Skeletal muscle satellite cell (primary cell): ENCODE measurements around the gene NCR3LG1.

Experiments used
- H3K27me3 ChIP-seq: 2 replicates; pipeline ENCODE4 v1.7.0; 2013; ENCODE audit warnings: low read length; ENCODE audit not compliant: control insufficient read depth, insufficient read depth
- H3K36me3 ChIP-seq: 2 replicates; pipeline ENCODE4 v1.7.0; 2013; ENCODE audit warnings: mild to moderate bottlenecking, control low read depth, low read length; ENCODE audit not compliant: insufficient read depth
- H3K4me1 ChIP-seq: 2 replicates; pipeline ENCODE4 v1.7.0; 2013; ENCODE audit warnings: low read length; ENCODE audit not compliant: control insufficient read depth, insufficient read depth
- H3K4me2 ChIP-seq: 2 replicates; pipeline ENCODE4 v1.7.0; 2013; ENCODE audit warnings: mild to moderate bottlenecking, low read length
- H3K4me3 ChIP-seq: 2 replicates; pipeline ENCODE4 v1.7.0; 2013; ENCODE audit warnings: low read length
- H3K9ac ChIP-seq: 2 replicates; pipeline ENCODE4 v1.7.0; 2013; ENCODE audit warnings: mild to moderate bottlenecking, low read depth, low read length, moderate library complexity
- H3K9me3 ChIP-seq: replicated peaks from 2 replicates; pipeline ENCODE4 v1.7.0; 2013; ENCODE audit warnings: mild to moderate bottlenecking, control low read depth, low read length

The NCR3LG1 gene

DNA sequence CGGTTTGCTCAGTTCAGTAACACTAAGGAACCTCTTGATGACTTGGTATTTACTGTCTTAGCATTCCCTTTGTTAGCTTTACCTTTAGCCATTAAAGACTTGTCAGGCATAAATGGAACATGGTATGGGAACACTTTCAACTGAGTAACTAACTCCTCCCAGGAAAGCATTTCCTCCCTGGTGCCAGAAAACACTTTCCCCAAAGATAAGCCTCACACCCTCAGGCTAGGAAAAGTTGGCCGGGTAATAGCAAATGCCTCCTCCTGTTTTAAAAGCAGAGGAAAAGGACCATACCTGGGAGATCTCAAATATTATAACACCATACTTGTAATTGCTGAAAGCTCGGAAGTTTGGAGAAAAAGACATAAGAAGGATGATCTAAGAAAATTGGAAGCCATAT, 24.9 kb downstream of the NCR3LG1 start:
- Histone ChIP-seq H3K27me3 (no peaks in the 10 kb centered on the region), H3K36me3 (peaks cover 21% of the 10 kb centered on the region), H3K4me1 (peaks cover 7% of the 10 kb centered on the region), H3K9ac (no peak overlapping the region), H3K9me3 (peaks cover 14% of the 10 kb centered on the region), H3K4me3 (no peak overlapping the region), H3K4me2 (no peak overlapping the region)

DNA sequence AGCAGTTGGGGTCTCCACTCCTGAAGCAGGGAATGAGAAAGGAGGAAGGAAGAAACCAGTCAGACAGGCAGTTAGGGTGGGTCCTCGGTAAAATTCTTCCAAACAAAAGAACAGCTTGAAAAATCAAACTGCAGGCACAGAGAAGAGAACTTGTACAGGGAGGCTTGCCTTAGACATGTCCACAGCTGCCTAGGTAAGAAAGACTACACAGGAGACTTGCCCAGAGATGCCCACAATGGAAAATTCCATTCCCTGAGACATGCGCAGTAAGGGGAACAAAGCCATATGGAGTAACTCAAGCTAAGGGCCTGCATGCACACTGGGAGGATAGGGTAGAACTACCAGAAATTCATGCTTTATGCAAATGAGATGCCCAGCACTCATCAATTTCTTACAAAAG, 27.1 kb downstream of the NCR3LG1 start:
- Histone ChIP-seq H3K9ac (no peak overlapping the region), H3K4me2 (no peak overlapping the region), H3K9me3 (no peaks in the 10 kb centered on the region), H3K4me3 (no peak overlapping the region), H3K4me1 (peaks cover 12% of the 10 kb centered on the region), H3K36me3 (peaks cover 2% of the 10 kb centered on the region), H3K27me3 (no peaks in the 10 kb centered on the region)

DNA sequence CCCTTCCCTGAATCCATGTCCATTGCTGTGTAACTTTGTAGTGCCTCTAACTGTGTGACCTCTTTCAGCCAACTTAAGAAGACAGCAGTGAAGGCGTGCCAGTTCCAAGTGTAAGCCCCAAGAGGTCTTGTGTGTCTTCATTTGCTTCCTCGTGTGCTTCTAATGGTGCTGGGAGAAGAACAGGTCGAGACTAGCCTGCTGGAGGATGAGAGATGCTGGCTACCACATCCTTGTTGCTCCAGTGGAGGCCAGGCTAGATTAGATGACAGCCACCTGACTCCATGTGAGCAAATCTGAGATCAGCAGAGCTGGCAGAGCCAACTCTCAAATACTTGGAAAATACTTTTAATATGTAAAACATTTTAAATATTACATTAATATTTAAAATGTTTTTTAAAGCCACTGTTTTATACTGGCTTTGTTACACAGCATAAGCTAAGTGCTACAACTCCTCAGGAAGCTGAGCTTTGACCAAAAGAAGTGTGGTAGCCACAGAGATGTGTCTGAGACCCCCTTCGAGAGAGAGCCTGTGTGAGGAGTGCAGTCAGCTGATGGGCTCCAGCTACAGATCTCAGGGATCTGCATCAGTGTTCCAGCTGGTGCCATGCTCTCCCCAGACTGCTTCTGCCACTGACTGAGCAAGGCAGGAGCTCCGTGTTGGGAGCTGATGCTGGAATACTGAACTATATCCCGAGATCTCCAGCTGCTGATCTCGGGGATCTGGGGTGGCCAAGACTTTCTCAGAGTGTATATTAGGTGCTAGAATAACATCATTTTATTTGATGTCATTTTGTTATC, 28.0 kb downstream of the NCR3LG1 start:
- H3K27me3 ChIP-seq = no peaks in the 10 kb centered on the region
- H3K36me3 ChIP-seq = no peaks in the 10 kb centered on the region
- no peaks in the 10 kb centered on the region for H3K9me3 ChIP-seq
- no peak overlapping the region for H3K9ac ChIP-seq
- H3K4me2 ChIP-seq = no peak overlapping the region
- no peak overlapping the region for H3K4me3 ChIP-seq
- H3K4me1 ChIP-seq = peaks cover 12% of the 10 kb centered on the region

DNA sequence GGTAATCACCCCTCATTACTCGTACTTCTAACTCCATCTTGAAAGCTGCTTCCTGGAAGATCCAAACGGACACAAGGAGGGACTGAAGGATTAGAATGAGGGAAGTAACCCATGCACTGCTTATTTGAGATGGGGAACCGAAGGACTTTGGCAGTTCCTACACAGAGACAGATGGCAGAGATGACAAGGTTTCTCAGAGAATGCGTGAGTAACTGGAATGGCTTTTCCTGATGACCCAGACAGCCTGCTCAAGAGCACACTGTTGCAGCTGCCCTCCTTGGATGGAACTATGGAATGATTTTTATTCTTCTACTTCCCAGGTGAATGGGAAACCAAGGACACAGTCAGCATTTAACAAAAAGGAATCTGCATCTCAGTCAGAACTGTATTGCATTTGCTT, 29.6 kb downstream of the NCR3LG1 start:
- Histone ChIP-seq H3K4me3 (no peak overlapping the region), H3K4me2 (no peak overlapping the region), H3K36me3 (no peaks in the 10 kb centered on the region), H3K4me1 (peaks cover 12% of the 10 kb centered on the region), H3K9ac (no peak overlapping the region), H3K27me3 (peaks cover 5% of the 10 kb centered on the region), H3K9me3 (no peaks in the 10 kb centered on the region)

DNA sequence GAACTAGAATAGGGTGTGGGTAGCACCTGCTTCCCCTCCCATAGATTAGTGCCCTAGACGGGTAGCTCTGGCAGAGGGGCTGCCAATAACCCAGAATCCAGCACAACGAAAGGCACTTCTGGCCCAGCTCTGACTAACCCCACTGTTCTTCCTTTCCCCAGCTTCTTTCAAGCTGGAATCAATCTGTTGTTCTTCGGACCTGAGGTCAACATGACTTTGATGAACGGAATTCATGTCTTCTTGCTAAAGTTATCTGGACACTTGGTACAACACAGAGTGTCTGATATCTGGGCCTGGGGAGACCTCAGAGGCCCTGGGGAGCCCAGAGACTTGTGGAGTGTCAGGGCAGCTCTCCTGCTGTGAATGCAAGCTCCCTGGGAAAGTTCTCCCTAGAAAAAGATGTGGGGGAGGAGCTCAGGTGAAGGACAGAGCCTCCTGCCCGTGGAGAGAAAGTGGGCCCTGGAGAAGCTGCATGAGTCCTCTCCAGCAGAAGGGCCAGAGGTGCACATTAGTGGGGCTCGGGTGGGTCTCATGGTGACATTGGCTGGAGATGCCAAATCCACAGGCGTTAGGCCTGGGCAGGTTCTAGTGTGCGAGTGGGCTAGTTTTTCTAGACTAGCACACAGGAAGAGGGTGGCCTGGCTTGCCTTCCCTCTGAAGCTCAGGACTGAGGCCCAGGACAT, 30.6 kb downstream of the NCR3LG1 start:
- Histone ChIP-seq H3K36me3 (no peaks in the 10 kb centered on the region), H3K4me2 (no peak overlapping the region), H3K9me3 (no peaks in the 10 kb centered on the region), H3K4me1 (peaks cover 12% of the 10 kb centered on the region), H3K9ac (no peak overlapping the region), H3K4me3 (no peak overlapping the region), H3K27me3 (peaks cover 5% of the 10 kb centered on the region)

DNA sequence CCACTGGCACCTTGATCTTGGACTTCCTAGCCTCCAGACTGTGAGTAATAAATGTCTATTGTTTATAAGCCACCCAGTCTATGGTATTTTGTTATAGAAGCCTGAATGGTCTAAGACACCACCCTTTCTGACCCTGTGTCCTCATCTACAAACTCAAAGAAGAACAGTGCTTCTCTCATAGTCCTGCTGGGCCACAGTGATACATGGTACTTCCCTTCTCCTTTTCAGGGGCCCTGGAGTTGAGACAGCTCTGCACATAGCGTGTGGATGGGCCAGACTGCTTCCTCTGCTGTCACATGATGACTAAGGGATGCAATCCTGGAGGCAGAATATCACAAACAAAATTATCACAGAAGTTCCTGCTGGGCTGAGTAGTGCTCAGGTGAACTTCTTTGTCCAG, 31.9 kb downstream of the NCR3LG1 start:
- H3K4me2 ChIP-seq = no peak overlapping the region
- H3K27me3 ChIP-seq = peaks cover 5% of the 10 kb centered on the region
- peaks cover 12% of the 10 kb centered on the region for H3K4me1 ChIP-seq
- H3K4me3 ChIP-seq = no peak overlapping the region
- H3K9ac ChIP-seq = no peak overlapping the region
- no peaks in the 10 kb centered on the region for H3K36me3 ChIP-seq
- H3K9me3 ChIP-seq = no peaks in the 10 kb centered on the region

DNA sequence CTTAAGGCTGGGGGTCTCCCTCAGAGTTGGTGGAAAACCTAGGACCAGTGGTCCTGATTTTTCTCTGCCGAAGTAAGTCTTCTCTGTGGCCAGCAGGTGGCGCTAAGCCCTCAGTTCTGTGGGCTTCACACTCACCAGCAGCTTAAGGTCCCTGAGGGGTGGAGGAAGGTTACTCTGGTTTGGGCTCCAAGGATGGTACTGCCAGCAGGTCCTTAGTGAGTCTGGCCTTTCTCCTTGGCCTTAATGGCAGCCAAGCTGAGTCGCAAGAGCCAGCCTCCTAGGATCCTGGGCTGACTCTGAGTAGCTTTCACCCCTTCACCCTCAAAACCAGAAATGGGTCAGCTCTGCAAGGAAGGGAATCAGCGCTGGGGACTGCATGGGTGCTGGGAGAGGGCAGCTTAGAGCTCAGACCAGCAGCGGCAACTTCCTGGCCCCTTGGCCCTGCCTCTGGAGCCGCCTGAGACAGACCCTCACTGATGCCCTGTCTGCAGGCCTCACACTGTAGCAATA, 32.5 kb downstream of the NCR3LG1 start:
- no peaks in the 10 kb centered on the region for H3K36me3 ChIP-seq
- peaks cover 12% of the 10 kb centered on the region for H3K4me1 ChIP-seq
- H3K4me3 ChIP-seq = no peak overlapping the region
- no peak overlapping the region for H3K9ac ChIP-seq
- H3K4me2 ChIP-seq = no peak overlapping the region
- H3K27me3 ChIP-seq = peaks cover 5% of the 10 kb centered on the region
- no peaks in the 10 kb centered on the region for H3K9me3 ChIP-seq

DNA sequence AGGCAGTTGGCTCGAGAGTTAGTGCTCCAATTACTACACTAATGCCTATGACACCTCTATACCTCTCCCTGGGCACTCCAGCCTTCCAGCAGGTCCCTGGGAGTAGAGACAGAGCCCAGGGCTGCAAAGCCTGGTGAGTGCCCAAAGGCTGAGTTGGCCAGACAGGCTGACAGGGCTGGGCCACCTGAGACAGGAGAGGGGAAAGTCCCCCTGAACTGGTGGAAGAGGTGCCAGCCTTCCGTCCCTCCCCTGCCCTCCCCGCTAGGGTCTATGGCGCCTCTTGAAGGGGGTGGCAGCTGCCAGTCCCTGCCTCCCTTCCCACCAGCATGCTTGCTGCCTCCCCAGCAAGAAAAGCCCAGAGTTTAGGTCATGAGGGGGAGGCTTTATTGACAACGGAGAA, 33.9 kb downstream of the NCR3LG1 start:
- peaks cover 12% of the 10 kb centered on the region for H3K4me1 ChIP-seq
- no peaks in the 10 kb centered on the region for H3K36me3 ChIP-seq
- H3K9ac ChIP-seq = no peak overlapping the region
- H3K9me3 ChIP-seq = no peaks in the 10 kb centered on the region
- no peak overlapping the region for H3K4me3 ChIP-seq
- no peak overlapping the region for H3K4me2 ChIP-seq
- H3K27me3 ChIP-seq = peaks cover 17% of the 10 kb centered on the region

DNA sequence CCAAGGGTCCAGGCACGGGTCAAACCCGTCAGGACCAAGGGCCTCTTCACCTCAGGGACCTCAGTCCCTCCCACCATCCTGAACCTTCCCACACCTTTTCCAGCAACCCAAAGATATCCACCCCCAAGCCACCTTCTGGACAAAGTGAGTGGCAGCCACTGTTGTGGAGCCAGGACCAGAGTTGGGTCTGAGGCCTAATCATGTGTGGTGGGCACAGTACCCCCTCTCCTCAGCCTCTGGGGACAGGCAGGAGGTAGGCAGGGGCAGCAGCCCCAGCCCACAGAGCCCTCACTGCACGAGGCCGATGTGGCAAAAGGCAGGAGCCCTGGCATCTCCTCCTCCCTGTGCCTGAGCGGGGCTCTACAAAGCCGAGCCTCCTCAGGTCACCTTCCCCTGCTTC, 34.3 kb downstream of the NCR3LG1 start:
- peaks cover 10% of the 10 kb centered on the region for H3K4me1 ChIP-seq
- no peaks in the 10 kb centered on the region for H3K9me3 ChIP-seq
- H3K27me3 ChIP-seq = peaks cover 21% of the 10 kb centered on the region
- no peak overlapping the region for H3K9ac ChIP-seq
- H3K4me2 ChIP-seq = no peak overlapping the region
- H3K36me3 ChIP-seq = no peaks in the 10 kb centered on the region
- H3K4me3 ChIP-seq = no peak overlapping the region

DNA sequence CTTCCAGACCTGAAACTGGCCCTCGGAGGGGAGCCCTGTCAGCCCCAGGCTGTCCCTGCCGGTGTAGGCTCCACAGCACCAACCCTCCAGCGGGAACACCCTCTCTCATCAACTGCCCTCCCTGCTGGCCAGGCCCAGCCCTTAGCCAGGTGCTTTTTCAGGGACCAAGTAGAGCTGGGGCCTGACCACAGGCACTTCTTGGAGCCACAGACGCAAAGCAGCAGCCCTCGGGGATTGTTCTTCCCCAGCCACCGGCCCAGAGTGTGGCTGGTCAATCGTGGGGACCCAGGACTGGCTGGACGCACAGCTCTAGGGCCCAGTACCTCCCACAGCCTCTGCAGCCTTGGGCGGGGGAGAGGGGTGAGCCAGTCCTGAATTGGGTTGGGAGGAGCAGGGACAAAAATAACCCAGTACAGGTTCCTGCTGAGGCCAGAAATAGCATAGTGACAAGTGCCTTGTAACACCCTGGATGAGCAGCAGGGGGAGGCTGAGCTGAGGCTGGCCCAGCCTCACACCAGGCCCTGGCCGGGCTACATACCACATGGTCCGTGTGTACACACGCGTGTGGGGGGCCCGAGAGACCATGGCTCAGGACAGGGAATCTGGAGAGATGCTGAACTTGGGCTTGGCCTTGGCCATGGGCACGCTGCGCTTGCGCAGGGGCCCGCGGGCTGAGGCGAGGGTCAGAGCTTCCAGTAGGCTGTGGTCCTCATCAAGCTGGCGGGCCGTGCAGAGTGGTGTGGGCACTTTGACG, 34.9 kb downstream of the NCR3LG1 start:
- Histone ChIP-seq H3K9ac (no peak overlapping the region), H3K4me1 (peaks cover 5% of the 10 kb centered on the region), H3K4me3 (no peak overlapping the region), H3K27me3 (peaks cover 26% of the 10 kb centered on the region), H3K36me3 (no peaks in the 10 kb centered on the region), H3K4me2 (no peak overlapping the region), H3K9me3 (no peaks in the 10 kb centered on the region)

DNA sequence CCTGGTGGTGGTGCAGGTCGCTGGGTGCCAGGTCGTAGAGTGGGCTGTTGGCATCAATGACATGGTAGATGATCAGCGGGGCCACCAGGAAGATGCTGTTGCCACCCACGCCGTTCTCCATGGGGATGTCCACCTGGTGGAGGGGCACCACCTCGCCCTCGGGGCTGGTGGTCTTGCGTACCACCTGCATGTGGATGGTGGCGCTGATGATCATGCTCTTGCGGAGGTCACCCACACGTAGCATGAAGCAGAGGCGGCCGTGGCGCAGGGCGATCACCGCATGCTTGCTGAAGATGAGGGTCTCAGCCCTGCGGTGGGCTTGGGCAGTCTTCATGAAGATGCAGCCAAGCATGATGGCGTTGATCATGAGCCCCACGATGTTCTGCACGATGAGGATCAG, 35.7 kb downstream of the NCR3LG1 start:
- no peaks in the 10 kb centered on the region for H3K9me3 ChIP-seq
- H3K36me3 ChIP-seq = no peaks in the 10 kb centered on the region
- no peaks in the 10 kb centered on the region for H3K4me1 ChIP-seq
- no peak overlapping the region for H3K4me2 ChIP-seq
- peaks cover 32% of the 10 kb centered on the region for H3K27me3 ChIP-seq
- no peak overlapping the region for H3K9ac ChIP-seq
- H3K4me3 ChIP-seq = no peak overlapping the region
